GM18907 (cell line): Measurements from ENCODE around the gene GP2.
"Not testable (repeated sequence)": the region's sequence is repeated elsewhere in the genome, so short reads cannot be mapped to it uniquely, and the experiment has no call there.

Source experiments
- ATAC-seq: cut with Tn5 transposase; IDR thresholded peaks from one replicate; pipeline ENCODE4 v1.9.1; 2021; ENCODE audit warnings: mild to moderate bottlenecking, moderate library complexity; ENCODE audit not compliant: unreplicated experiment

GP2 gene

GRCh38 chr16:20326321-20326720, 992 bp downstream of the GP2 start:
- ATAC-seq, result no peak

DNA sequence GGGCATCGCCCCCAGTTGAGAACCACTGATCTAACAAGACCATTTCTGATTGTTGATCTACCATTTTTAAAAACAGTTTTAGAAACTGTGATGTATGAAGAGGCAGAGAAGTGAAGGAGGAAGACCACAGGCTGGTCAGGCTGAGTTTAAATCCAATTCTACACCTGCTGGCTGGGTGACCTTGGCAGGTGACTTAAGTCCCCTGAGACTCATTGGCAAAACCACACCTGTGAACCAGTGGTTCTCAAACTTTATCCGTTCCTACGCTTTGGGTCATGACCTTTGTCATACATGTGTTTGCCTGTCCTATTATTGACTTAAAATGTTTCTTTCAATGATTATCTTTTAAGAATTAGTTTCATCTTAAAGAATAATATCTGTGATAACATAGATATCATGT, 2.3 kb downstream of the GP2 start:
- no peak for ATAC-seq

DNA sequence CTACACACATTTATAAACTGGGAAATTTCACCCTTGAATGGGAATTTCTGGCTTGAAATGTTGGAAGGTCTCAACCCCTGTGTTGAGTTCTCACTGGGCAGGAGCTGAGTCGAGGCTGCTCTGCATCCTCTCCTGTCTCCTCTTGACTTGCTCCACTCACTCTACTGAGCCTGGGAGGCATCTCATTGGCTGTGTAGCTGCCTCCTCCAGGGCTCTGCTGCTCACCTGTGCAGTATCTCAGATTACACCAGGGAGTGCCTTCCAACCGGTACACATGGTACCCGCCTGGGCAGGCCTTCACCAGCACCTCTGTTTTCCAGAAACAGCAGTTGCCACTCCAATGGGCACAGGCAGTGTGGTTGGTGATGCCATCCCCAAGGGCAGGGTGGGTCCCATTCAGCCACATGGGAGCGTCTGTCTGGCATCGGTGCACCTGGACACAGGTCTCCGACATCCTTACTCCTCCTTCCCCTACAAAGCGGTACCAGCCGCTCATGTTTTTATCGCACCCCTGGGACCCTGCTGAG, 3.7 kb downstream of the GP2 start:
- no peak for ATAC-seq

DNA sequence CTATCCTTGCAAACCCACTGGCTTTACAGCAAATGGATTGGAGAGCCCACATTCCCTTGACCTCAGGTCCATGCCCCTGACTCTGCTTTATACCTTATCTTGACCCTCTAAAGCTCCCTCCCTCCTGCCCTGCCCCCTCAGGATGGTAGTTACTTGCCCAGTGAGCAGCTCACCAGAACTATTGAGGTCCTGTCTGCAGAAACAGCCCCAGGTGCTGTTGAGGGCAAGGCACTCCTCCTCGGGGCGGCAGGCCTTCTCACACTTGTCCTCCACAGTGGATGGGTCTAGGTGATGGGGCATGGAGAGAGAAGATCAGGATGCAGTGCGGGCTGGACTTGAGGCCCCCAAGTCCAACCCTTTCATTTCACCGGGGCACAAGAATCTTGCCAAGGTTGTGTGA, 4.6 kb downstream of the GP2 start:
- no peak for ATAC-seq

DNA sequence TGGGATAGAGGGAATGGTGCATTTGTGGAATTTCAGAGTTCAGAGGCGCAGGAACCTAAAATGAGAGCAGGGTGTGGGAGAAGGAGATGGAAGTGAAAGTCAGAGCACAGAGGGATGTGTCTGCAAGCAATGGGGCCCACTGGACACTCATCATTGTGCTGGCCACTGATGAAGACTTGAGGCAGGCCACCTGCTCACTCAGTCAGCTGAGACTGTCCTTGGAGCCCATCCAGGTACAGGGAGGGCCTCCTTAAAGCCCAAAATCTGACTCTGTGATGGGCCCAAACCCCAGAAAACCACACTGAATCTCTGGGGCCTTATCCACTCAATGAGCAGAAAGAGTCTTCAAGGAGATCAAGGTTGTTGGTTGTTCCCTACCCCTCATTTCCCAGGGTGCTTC, 5.6 kb downstream of the GP2 start:
- ATAC-seq, result no peak

- ATAC-seq, result not testable (repeated sequence)
Observed at GRCh38 chr16:20321051-20321450, 6.3 kb downstream of the GP2 start.

DNA sequence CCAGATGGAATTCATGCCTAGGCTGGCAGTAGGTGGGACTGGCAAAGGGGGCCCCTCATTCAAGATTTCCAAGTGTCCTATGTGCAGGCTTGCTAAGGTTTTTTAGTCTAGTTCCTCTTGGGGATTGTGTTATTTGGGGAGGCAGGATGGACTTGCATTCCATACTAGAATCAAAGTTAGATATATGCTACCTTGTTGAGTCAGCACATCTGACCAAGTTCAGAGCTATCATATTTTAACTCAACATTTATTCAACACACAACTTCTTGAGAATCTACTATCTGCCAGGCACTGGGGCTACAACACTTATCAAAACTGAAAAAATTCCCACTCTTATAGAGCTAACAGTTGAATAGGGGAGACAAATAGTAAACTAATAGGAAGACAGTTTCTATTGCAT, 6.7 kb downstream of the GP2 start:
- no peak for ATAC-seq

- no peak for ATAC-seq
Observed at GRCh38 chr16:20320178-20320577, 7.1 kb downstream of the GP2 start.

- ATAC-seq, result no peak
Observed at GRCh38 chr16:20319406-20319805, 7.9 kb downstream of the GP2 start.

DNA sequence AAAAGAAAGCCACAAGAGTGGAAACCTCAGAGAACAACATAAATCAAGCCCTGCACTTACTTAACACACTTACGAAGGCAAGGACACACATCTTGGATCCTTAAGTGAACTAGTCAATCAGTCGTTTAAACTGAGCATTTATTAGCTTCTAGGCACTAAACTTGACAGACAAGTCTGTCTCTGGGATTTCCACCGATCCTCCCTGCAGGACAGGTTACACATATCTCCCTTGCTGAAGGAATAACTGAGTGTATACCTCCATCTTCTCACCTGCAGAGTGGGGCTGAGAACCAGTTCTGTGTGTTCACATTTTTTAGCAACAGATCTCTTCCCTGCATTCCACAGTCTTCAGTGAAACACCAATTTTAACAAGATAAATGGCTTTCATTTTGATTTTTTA, 8.9 kb downstream of the GP2 start:
- ATAC-seq, result no peak

DNA sequence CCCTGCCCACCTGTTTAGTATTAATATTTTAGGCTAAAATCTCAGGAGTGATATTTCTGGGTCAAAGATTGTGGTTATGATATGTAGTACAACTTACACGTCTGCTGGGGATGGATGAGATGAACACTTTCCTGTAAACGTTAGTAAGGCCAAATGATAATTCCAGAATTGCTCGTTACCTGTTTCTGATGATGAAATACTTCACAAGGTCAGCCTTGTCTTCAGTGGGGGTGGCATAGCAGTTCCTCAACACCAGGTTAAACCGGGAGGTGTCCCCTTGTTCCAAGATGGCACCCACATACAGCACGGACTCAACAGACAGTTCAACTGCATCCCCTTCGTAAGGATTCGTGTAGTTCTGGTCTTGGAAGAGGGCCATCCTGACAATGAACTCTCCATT, 9.3 kb downstream of the GP2 start:
- no peak for ATAC-seq

- ATAC-seq, result no peak
Observed at GRCh38 chr16:20317117-20317516, 10.2 kb downstream of the GP2 start.

DNA sequence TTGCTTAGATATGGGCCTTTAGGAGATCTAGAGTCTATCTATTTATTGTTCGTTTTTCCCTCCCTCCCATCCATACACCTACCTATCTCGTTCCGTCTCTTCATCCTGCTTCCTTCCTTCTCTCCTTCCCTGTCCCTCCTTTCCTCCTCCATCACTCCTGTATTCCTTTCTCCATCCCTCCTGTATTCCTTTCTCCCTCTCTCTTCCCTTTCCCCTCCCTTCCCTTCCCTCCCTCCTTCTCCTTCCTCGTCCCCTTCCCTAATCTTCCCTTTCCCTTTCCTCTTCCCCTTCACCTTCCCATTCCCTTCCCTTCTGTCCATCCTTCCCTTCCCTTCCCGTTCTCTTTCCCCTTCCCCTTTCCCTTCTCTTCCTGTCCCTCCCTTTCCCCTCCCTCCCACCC, 10.6 kb downstream of the GP2 start:
- no peak for ATAC-seq

GRCh38 chr16:20315764-20316163, 11.5 kb downstream of the GP2 start:
- ATAC-seq, result no peak

DNA sequence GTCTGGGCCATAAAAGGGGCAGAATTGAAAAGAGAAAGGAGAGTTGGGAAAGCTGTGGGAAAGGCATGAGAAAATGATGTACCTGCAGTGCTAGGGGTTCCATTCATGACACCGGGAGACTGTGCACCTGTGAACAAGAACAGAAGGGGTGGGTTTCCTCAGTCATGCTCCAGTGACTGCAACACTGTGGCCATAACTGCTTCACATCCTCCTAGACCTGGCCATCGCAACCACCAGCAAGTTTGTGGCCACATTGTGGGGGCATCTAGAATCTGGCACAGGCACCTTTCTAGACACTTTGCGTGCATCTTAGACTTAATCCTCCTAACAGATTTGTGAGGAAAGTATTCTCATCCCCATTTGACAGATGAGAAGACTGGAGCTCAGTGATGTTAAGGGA, 12.7 kb downstream of the GP2 start:
- no peak for ATAC-seq

- ATAC-seq, result no peak
Observed at GRCh38 chr16:20313741-20314140, 13.6 kb downstream of the GP2 start.

DNA sequence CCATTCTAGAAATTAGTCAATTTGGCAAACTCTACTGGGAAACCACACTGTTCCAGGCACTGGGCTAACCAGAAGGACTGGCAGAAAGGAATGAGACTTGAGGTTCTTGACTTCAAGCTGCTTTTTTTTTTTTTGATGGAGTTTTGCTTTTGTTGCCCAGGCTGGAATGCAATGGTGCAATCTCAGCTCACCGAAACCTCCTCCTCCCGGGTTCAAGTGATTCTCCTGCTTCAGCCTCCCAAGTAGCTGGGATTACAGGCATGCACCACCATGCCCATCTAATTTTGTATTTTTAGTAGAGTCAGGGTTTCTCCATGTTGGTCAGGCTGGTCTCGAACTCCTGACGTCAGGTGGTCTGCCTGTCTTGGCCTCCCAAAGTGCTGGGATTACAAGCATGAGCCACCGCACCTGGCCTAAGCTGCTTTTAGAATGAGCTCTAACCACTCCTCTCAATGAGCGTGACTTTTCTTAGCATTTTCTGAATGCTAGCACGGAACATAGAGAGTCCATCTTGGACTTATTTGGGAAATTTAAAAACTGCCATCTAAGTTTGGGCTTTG, 14.7 kb downstream of the GP2 start:
- ATAC-seq, result not testable (repeated sequence)

- no peak for ATAC-seq
Observed at GRCh38 chr16:20311548-20311947, 15.8 kb downstream of the GP2 start.

- ATAC-seq, result no peak
Observed at GRCh38 chr16:20310421-20311395, 16.6 kb downstream of the GP2 start.

DNA sequence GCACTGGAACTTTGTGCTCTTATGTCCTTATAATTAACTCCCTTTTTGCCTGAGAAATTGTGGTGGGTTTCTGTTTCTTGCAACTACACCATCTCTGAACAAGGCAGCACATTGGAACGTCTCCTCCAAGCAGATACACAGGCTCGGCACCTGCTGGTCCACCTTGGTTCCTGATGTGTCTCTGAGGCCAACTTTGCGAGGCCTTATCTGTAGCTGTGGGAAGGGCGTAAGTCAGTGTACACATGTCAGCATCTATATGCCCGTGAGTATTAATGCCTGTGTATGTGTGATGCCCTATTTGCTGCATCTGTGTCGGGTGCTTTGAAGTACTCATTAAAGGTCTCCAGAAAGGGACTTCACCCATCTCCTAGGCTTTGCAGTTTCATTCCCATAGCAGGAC, 17.5 kb downstream of the GP2 start:
- no peak for ATAC-seq

DNA sequence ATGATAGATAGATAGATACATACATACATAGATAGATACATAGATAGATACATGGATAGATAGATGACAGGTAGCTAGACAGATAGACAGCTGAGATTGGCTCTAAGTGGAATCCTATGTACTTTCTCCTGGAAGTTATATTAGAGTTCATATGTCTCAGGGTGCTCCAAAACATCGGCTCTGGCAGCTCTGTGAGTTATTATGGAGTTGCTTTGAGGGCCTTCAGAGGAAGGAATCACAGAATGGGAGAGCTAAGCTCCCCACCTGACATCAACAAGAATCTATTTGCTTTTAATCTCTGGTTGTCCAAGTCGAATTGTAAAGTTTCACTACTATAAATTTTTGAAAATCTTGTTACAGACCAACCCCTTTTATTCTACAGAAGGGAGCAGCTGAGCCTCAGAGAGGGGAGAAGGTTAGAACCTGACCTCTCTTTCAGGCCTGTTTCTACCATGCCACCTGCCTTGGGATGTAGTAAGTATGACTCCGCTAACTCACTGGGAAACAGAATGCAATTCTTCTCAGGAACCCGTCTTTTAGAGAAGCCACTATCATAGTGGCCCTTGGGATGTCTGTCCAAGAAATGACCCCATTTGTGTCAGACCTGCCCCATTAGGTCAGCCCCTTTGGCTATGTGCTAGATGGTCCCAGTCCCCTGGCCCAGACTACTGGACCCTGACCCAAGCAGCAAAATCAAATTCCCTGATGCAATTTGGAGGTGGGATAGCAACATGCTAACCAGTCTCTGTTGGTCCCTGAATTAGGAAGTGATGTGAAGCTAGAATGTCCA, 18.3 kb downstream of the GP2 start:
- no peak for ATAC-seq
